Stomach (tissue), 4 donors: ENCODE results near the gene NAALADL2.

Experiments used
- POLR2A ChIP-seq, 4 donors: fragments of 450-650 bp; IDR thresholded peaks; one replicate each; pipeline ENCODE4 v1.6.1; 2016; ENCODE audit warnings: antibody characterized with exemption in 4 of 4, control low read depth in 2 of 4, mild to moderate bottlenecking in 1 of 4, moderate library complexity in 1 of 4
- TF ChIP-seq, protein P1 (sequence below), 7 experiments: fragments of 450-650 bp in 4 of 7; fragments of 200-600 bp in 3 of 7; sonication (generic) in 3 of 7; IDR thresholded peaks; one replicate each; pipeline ENCODE4 v1.5.1; 2016 to 2019; ENCODE audit warnings: antibody characterized with exemption in 7 of 7, control low read depth in 2 of 7, mild to moderate bottlenecking in 1 of 7

DNA sequence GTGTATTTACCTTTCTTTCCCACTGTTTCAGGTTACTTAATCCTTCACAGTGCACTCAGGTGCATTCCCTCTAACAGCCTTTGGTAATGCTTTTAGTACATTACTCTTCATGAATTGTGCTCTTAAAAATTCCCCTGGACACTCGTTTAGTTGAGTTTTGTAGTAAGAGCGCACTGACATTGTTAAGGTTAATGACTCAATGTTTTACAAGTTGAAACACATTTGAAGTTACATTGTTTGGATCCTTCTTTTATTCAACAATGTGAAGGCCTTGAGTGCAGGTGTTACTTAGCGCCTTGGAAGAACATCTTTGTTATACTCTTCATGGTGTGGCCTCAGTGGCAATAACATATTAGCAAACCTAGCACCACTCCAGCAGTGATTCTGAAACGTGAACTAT, 739.6 kb downstream of the NAALADL2 start:
- TF ChIP-seq, protein P1, sequence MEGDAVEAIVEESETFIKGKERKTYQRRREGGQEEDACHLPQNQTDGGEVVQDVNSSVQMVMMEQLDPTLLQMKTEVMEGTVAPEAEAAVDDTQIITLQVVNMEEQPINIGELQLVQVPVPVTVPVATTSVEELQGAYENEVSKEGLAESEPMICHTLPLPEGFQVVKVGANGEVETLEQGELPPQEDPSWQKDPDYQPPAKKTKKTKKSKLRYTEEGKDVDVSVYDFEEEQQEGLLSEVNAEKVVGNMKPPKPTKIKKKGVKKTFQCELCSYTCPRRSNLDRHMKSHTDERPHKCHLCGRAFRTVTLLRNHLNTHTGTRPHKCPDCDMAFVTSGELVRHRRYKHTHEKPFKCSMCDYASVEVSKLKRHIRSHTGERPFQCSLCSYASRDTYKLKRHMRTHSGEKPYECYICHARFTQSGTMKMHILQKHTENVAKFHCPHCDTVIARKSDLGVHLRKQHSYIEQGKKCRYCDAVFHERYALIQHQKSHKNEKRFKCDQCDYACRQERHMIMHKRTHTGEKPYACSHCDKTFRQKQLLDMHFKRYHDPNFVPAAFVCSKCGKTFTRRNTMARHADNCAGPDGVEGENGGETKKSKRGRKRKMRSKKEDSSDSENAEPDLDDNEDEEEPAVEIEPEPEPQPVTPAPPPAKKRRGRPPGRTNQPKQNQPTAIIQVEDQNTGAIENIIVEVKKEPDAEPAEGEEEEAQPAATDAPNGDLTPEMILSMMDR (IDR thresholded peaks at IDR 0.05), result no peak
- TF ChIP-seq POLR2A (IDR thresholded peaks at IDR 0.05), result no peak
